Activated naive CD4-positive, alpha-beta T cell treated with anti-CD3 and anti-CD28 coated beads, Interleukin-2, amount 50 U/mL, for 24 hours (primary cell): ENCODE data around the gene BCL2.
A peak's percentile ranks its signal among the peaks of the same experiment; 100 is the strongest.
"Not testable (repeated sequence)": the region's sequence is repeated elsewhere in the genome, so short reads cannot be mapped to it uniquely, and the experiment has no call there.

Experiments used
- H3K27ac Mint-ChIP-seq: one replicate; pipeline ENCODE4 v1.8.0; 2021; ENCODE audit warnings: mild to moderate bottlenecking, mixed read lengths
- H3K27me3 Mint-ChIP-seq: one replicate; pipeline ENCODE4 v1.8.0; 2021; ENCODE audit warnings: mixed read lengths
- H3K36me3 Mint-ChIP-seq: one replicate; pipeline ENCODE4 v1.8.0; 2021; ENCODE audit warnings: mixed read lengths
- H3K4me1 Mint-ChIP-seq: one replicate; pipeline ENCODE4 v1.8.0; 2021; ENCODE audit warnings: mixed read lengths
- H3K4me3 Mint-ChIP-seq: one replicate; pipeline ENCODE4 v1.8.0; 2021; ENCODE audit warnings: mild to moderate bottlenecking, mixed read lengths
- H3K9me3 Mint-ChIP-seq: one replicate; pipeline ENCODE4 v1.8.0; 2021; ENCODE audit warnings: mixed read lengths

BCL2 gene

DNA sequence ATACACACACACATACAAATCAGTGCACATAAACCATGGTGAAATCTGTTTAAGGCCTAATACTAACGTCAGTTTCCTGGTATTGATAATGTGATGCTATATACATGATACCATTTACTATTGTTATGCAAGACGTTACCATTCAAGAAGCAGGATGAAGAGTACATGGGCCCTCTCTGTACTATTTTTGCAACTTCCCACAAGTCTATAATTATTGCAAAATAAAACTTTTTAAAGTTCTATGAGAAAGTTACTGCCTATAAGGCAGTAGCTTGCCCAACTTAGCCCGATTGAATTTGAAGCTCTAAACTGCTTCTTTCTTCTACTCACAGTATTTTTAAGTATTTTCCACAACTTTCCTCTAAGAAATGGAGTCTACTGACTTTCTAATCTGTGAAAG lies 74.0 kb downstream of the BCL2 start:
- H3K36me3 Mint-ChIP-seq, result peaks cover 20% of the 10 kb centered on the region
- H3K4me1 Mint-ChIP-seq, result peaks cover 79% of the 10 kb centered on the region
- no peak overlapping the region for H3K4me3 Mint-ChIP-seq
- H3K27me3 Mint-ChIP-seq, result no peaks in the 10 kb centered on the region
- peak overlapping the region; percentile 79 for H3K27ac Mint-ChIP-seq
- H3K9me3 Mint-ChIP-seq, result peaks cover 9% of the 10 kb centered on the region

DNA sequence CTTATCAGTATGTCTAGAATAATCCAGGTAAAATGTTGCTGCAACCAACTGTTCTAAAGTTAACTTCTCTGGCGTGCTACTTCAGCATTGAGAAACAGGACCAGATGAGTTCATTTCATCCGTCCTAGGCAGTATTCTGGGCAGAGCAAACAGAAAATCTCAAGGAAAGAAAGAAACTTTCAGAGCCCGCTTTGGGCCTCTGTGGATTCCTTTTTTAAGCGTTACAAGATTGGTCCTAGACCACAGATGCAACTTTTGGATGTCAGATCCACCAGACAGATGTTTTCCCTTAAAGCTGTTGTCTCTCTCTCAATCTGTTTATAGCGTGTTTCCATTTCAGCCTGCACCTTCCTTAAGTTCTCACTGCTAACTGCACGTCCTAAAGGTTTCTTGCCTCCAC lies 75.0 kb downstream of the BCL2 start:
- H3K9me3 Mint-ChIP-seq, result peaks cover 9% of the 10 kb centered on the region
- peaks cover 69% of the 10 kb centered on the region for H3K4me1 Mint-ChIP-seq
- no peak overlapping the region for H3K4me3 Mint-ChIP-seq
- H3K27me3 Mint-ChIP-seq, result no peaks in the 10 kb centered on the region
- peaks cover 17% of the 10 kb centered on the region for H3K36me3 Mint-ChIP-seq
- peak overlapping the region; percentile 49 for H3K27ac Mint-ChIP-seq

DNA sequence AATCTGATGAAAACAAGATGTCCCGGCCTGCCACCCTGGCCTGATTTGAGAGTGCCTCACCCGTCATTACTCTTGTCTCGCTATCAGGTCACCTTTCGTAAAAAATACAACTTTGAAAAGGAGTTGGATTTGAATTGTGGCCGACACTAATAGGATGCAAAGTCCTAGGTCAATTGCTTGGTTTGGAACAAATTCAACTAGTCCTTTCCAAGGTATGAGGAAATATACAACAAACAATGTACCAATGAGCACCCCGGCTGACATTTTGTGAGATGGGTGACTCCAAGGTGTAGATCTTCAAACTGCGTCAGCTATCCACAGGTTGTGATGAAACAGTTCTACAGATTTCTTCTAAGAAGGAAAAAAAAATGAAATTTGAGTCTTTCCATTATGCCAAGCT lies 77.8 kb downstream of the BCL2 start:
- no peaks in the 10 kb centered on the region for H3K27me3 Mint-ChIP-seq
- H3K27ac Mint-ChIP-seq, result no peak overlapping the region
- peaks cover 4% of the 10 kb centered on the region for H3K9me3 Mint-ChIP-seq
- peaks cover 62% of the 10 kb centered on the region for H3K4me1 Mint-ChIP-seq
- H3K36me3 Mint-ChIP-seq, result peaks cover 19% of the 10 kb centered on the region
- no peak overlapping the region for H3K4me3 Mint-ChIP-seq

DNA sequence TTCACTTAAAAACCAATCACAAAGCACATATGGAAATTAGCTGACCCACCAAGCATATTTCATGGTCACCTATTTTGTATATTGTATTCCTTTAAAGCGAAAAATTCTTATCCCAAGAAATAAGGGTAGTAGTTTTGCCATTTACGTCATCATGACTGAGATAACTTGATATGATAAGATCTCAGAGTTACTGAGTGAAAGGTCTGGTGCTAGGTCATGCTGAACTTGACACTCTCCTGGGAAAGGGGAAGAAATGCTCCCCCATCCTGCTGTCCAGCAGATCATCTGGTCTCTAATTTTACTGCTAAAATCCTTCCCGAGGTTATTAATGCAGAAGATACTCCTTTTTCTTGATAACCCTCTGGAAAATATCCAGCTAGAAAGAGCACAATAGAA lies 78.3 kb downstream of the BCL2 start:
- Mint-ChIP-seq H3K36me3 (peaks cover 19% of the 10 kb centered on the region), H3K27me3 (no peaks in the 10 kb centered on the region), H3K4me3 (no peak overlapping the region), H3K9me3 (no peaks in the 10 kb centered on the region), H3K4me1 (peaks cover 62% of the 10 kb centered on the region), H3K27ac (peak overlapping the region; percentile 44)

DNA sequence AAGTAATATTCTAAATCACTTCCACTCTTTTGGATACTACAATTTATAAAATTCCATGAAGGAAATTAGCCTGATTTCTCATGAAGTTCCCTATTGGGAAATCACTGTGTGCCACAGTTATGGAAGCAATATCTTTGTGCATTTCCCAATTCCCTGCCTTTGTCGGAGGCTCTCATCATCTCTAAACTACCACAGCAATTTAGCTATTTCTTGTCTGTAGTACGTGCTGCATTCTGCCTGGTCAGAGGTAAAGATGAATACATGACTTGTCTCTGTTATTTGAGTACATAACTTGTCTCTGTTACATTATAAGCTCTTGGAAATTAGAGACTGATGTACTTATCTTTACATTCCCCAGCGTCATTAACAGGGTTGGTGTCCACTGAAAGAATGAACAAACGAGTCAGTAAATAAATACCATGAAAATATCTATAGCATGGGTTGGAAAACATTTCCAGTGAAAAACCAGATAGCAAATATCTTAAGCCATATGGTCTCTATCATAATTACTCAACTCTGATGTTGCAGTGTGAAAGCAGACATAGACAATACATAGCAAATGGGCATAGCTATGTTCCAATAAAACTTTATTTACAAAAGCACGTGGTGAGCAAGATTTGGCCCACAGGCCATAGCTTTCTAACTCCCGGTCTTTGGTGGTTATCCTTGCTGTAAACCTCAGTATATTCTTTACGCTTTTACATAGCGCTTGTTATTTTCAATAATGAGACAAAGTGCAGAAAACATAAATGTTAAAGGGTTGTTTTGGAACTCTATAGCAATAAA lies 78.8 kb downstream of the BCL2 start:
- Mint-ChIP-seq H3K27ac (peak overlapping the region; percentile 44), H3K36me3 (peaks cover 22% of the 10 kb centered on the region), H3K9me3 (no peaks in the 10 kb centered on the region)

DNA sequence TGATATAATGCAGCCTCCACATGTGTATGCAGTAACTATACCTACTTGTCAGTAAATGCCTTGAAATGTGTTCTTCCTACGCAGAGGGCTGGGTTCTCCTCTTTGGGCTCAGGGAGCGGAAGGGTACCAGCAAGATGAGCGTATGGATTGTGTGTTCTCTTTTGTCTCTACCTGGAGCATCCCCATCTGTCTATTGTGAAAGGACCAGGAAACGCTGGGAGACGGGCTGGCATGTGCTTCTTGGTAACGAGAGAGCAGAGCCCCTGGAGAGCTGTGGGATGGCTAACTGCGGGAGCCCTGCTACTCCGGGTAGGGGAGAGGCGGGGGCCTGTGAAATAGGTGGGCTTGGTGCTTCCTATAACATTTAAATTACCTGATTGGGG lies 80.9 kb downstream of the BCL2 start:
- H3K4me1 Mint-ChIP-seq, result peaks cover 61% of the 10 kb centered on the region
- no peaks in the 10 kb centered on the region for H3K27me3 Mint-ChIP-seq
- H3K4me3 Mint-ChIP-seq, result no peak overlapping the region
- H3K27ac Mint-ChIP-seq, result peak overlapping the region; percentile 2
- peaks cover 31% of the 10 kb centered on the region for H3K36me3 Mint-ChIP-seq
- no peaks in the 10 kb centered on the region for H3K9me3 Mint-ChIP-seq

More for the DNA sequence above, 78.8 kb downstream of the BCL2 start:
- H3K4me3 Mint-ChIP-seq, result no peak overlapping the region
- H3K4me1 Mint-ChIP-seq, result peaks cover 62% of the 10 kb centered on the region
- no peaks in the 10 kb centered on the region for H3K27me3 Mint-ChIP-seq

DNA sequence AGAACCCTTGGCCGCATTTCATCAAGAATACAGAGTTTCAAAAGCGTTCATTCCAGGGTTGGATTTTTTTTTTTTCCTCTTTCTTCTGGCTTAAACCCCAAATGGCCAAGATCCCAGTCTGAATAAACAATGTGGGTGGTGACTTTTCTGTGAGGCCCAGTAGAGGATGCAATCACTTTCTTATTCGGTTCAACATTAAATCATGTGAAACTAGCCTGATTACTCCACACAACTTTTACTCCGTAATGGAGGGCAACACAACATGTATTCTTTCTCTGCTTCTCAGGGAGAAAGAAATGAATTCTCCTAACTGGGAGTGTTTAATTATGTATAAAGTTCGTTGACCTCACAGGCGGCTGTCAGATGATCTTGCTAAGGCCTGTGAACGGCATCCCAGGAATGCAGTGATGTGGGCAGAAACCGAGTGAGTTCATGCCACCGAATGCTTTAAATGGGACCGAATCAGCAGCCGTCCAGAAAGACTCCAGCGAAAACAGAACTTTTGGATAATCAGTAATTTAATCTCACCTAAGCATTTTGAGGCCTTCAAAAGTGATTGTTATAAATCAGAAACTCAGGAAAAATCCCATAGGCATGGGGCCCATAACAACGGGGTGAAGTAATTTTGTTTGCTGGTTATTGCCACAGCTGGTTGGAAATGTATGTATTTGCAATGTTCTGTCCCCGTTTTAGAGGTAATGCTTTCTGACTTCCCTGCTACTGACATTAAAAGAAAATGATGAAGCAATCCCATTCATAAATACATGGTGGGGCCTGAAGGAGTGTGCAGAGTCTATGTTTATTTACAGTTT lies 81.5 kb downstream of the BCL2 start:
- Mint-ChIP-seq H3K4me1 (peaks cover 63% of the 10 kb centered on the region), H3K27ac (peak overlapping the region; percentile 41), H3K36me3 (peaks cover 32% of the 10 kb centered on the region), H3K4me3 (no peak overlapping the region), H3K27me3 (no peaks in the 10 kb centered on the region), H3K9me3 (no peaks in the 10 kb centered on the region)

DNA sequence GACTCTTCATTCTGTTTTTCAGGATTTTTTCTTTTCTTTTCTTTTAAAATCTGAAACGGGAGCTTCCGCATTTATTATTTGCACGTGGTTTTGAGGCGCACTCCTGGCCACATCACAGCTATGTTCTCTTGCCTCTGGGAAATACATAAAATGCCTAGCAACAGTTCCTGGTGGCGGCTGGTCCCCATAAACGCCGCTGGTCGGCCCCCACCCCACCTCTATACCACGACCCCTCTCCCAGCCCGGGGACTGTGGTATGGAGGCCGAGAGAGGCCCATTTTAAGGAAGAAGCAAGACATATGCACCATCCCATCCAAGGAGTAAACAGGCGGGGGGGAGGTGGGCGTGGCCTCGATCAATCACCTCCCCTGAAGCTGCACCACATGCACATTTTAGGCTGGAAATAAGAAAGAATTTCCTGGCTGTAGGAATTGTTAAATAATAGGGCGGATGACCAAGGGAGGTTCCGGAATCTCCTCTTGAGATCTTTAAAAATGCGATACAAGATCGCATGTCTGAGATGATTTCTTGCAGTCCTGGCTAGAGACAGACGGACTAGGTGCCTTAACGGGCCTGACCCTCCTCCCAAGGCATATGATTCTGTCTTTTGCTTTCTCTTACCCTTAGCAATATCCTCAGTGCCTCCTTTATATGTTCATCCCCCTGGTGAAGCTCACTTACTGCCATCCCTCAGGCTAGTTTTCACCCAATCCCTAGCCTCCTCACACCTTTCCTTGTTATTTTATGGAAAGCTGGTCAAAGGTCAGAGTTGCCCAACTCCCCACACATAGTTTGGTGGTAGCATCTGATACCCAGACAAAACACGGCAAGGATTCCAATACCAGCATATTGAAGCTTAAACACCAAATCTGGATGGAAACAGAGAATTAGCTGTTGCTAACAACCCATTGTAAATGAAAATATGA lies 82.4 kb downstream of the BCL2 start:
- Mint-ChIP-seq H3K36me3 (peaks cover 26% of the 10 kb centered on the region), H3K4me3 (no peak overlapping the region), H3K27me3 (no peaks in the 10 kb centered on the region), H3K27ac (peak overlapping the region; percentile 98), H3K4me1 (peaks cover 63% of the 10 kb centered on the region), H3K9me3 (no peaks in the 10 kb centered on the region)

DNA sequence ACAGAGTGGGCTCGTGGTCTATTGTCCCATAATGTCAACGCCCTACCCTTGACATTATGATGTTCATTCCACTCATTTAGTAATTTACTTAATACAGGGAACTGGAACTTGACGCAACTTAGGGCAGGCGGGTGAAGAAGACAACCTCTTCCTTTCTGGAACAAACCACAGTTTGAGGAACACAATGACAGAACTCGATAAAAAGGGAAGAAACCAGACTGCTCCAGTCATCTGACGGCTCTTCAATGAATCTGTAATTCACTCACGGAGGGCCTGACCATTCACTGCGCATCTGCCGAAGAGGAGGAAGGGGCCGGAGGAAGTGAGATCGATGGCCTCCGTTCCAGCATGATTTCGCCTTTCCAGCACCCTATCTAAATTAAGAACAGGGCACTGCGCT lies 83.2 kb downstream of the BCL2 start:
- H3K4me3 Mint-ChIP-seq, result peak overlapping the region; percentile 66

DNA sequence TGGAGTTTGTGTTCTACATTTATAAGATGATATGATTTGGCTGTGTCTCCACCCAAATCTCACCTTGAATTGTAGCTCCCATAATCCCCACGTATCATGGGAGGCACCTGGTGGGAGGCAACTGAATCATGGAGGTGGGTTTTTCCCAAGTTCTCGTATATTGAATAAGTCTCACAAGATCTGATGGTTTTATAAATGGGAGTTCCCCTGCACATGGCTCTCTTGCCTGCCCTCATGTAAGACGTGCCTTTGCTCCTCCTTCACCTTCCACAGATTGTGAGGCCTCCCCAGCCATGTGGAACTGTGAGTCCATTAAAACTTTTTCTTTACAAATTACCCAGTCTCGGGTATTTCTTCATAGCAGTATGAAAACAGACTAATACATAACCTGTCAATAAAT lies 83.6 kb downstream of the BCL2 start:
- Mint-ChIP-seq H3K4me1 (peaks cover 63% of the 10 kb centered on the region), H3K4me3 (peak overlapping the region; percentile 66), H3K36me3 (peaks cover 26% of the 10 kb centered on the region), H3K27ac (peak overlapping the region; percentile 98)
- not testable (repeated sequence) for H3K27me3 Mint-ChIP-seq, H3K9me3 Mint-ChIP-seq

More for the DNA sequence above, 83.2 kb downstream of the BCL2 start:
- Mint-ChIP-seq H3K9me3 (no peaks in the 10 kb centered on the region), H3K27me3 (no peaks in the 10 kb centered on the region), H3K36me3 (peaks cover 26% of the 10 kb centered on the region), H3K4me1 (peaks cover 63% of the 10 kb centered on the region), H3K27ac (peak overlapping the region; percentile 98)

DNA sequence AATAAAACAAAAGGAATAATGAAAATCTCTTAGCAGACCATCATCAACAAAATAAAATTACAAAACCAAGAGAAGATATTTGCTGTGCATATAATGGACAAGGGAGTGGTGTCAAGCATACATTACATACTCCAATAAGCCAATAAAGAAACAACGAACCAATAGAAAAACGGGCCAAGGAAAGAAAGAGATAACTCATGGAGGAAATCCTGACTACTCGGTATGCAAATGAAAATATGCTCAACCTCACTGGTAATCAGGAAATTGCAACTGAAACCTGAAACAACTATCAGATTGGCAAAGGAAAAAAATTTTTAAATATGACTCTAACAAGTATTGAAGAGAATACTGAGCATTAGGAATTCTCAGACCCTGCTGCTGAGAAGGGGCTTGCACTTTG lies 84.7 kb downstream of the BCL2 start:
- Mint-ChIP-seq H3K27me3 (no peaks in the 10 kb centered on the region), H3K4me3 (peak overlapping the region; percentile 45), H3K9me3 (no peaks in the 10 kb centered on the region), H3K27ac (peak overlapping the region; percentile 80), H3K36me3 (peaks cover 29% of the 10 kb centered on the region), H3K4me1 (peaks cover 74% of the 10 kb centered on the region)

DNA sequence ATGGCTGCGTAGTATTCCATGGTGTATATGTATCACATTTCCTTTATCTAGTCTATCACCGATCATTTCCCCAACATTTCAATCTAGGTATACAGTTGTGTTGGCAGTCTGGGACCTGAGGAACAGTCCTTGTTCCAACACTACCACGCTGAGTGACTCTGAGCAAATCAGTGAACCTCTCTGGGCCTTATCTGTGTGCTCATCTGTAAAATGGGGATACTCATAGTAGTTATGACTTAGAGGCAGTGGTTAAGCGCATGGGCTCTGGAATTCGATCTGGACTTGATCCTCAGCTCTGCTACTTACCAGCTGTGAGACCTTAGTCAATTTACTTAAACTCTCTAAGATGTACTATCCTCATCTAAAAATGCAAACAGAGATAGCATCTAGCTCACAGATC lies 85.1 kb downstream of the BCL2 start:
- Mint-ChIP-seq H3K27ac (peak overlapping the region; percentile 80), H3K4me3 (peak overlapping the region; percentile 45), H3K9me3 (no peaks in the 10 kb centered on the region), H3K36me3 (peaks cover 32% of the 10 kb centered on the region), H3K27me3 (no peaks in the 10 kb centered on the region), H3K4me1 (peaks cover 78% of the 10 kb centered on the region)

DNA sequence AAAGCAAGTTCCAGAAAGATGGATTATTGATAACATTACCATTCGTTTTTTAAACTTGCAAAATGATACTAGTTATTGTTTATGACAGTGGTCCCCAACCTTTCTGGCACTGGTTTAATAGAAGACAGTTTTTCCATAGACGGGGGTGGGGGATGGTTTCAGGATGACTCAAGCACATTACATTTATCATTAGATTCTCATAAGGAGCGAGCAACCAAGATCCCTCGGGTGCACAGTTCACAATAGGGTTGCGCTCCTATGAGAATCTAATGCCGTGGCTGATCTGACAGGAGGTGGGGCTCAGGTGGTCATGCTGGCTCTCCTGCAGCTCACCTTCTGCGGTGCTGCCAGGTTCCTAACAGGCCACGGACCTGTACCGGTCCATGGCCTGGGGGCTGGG lies 86.2 kb downstream of the BCL2 start:
- Mint-ChIP-seq H3K9me3 (no peaks in the 10 kb centered on the region), H3K27ac (peak overlapping the region; percentile 85), H3K36me3 (peaks cover 36% of the 10 kb centered on the region), H3K27me3 (no peaks in the 10 kb centered on the region), H3K4me3 (peak overlapping the region; percentile 70), H3K4me1 (peaks cover 82% of the 10 kb centered on the region)

DNA sequence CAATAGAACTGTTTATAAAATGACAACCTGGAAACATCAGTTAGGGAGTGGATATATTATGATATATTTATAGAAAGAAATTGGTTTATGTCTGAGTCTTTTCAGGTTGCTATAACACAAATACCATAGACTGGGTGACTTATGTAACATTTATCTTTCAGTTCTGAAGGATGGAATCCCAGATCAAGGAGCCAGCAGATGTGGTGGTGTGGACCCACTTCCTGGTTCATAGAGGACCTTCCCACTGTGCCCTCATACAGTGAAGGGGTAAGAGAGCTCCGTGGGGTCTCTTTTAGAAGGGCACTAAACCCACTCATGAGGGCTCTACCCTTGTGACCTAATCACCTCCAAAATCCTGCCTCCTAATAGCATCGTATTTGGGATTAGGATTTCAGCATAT lies 86.7 kb downstream of the BCL2 start:
- H3K4me3 Mint-ChIP-seq, result peak overlapping the region; percentile 70
- peaks cover 86% of the 10 kb centered on the region for H3K4me1 Mint-ChIP-seq

DNA sequence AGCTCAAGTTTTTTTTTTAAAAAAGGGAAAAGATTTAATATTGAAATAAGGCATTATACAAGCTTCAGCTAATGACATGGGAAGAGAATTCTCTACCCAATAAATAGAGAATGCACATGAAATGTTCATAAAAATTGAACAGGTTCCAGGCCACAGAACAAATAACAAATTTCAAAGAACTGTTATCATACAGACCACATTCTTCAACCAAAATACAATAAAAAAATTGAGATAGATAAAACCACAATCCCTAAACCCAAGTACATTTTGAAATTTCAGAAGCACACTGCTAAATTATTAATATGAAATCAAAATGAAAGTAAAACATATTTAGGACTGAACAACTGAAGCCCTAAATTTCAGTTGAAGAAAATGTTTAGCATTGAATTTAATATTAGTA lies 89.6 kb downstream of the BCL2 start:
- Mint-ChIP-seq H3K27ac (peak overlapping the region; percentile 90), H3K4me3 (peak overlapping the region; percentile 79), H3K36me3 (peaks cover 33% of the 10 kb centered on the region), H3K27me3 (no peaks in the 10 kb centered on the region), H3K4me1 (peaks cover 94% of the 10 kb centered on the region), H3K9me3 (no peaks in the 10 kb centered on the region)

More for the DNA sequence above, 86.7 kb downstream of the BCL2 start:
- Mint-ChIP-seq H3K9me3 (no peaks in the 10 kb centered on the region), H3K27ac (peak overlapping the region; percentile 85), H3K27me3 (no peaks in the 10 kb centered on the region), H3K36me3 (peaks cover 36% of the 10 kb centered on the region)
